ENCODE results near the gene PCDHA6.

DNA sequence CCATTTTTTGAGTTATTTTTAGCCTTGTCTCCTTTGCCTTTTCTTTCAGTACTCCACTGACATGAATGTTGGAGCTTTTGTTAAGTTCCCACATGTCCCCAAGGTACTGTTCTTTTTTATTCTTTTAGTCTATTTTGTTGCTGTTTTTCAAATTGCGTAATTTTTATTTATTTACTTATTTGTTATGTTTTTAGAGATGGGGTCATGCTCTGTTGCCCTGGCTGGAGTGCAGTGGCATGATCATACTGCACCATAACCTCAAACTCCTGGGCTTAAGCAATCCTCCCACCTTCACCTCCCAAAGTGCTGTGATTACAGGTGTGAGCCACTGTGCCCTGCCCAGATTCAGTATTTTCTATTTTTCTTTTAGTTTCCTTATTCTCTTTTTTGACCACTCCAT, 47.2 kb upstream of the PCDHA6 start:
- TF ChIP-seq, protein P1, sequence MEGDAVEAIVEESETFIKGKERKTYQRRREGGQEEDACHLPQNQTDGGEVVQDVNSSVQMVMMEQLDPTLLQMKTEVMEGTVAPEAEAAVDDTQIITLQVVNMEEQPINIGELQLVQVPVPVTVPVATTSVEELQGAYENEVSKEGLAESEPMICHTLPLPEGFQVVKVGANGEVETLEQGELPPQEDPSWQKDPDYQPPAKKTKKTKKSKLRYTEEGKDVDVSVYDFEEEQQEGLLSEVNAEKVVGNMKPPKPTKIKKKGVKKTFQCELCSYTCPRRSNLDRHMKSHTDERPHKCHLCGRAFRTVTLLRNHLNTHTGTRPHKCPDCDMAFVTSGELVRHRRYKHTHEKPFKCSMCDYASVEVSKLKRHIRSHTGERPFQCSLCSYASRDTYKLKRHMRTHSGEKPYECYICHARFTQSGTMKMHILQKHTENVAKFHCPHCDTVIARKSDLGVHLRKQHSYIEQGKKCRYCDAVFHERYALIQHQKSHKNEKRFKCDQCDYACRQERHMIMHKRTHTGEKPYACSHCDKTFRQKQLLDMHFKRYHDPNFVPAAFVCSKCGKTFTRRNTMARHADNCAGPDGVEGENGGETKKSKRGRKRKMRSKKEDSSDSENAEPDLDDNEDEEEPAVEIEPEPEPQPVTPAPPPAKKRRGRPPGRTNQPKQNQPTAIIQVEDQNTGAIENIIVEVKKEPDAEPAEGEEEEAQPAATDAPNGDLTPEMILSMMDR (IDR thresholded peaks at IDR 0.05): no peak
- TF ChIP-seq POLR2A (IDR thresholded peaks at IDR 0.05): no peak
